Medulla oblongata (tissue), 1 donor: Measurements from ENCODE around the gene AVPR1B.

Experiments used
- DNase-seq: peaks from one replicate; pipeline ENCODE4 v3.0.0-alpha.2; 2015; ENCODE audit errors: extremely low spot score

Gene AVPR1B

GRCh38 chr1:206112600-206113301 is 4.4 kb downstream of the AVPR1B start:
- no peak for DNase-seq

- DNase-seq = no peak
These were observed 5.8 kb downstream of the AVPR1B start for GRCh38 chr1:206111271-206111927.

GRCh38 chr1:206110820-206111219 is 6.4 kb downstream of the AVPR1B start:
- no peak for DNase-seq

- DNase-seq = no peak
These were observed 7.0 kb downstream of the AVPR1B start for GRCh38 chr1:206110161-206110560.

GRCh38 chr1:206109718-206110117 is 7.5 kb downstream of the AVPR1B start:
- DNase-seq = no peak

- no peak for DNase-seq
These were observed 8.6 kb downstream of the AVPR1B start for GRCh38 chr1:206108635-206109034.

GRCh38 chr1:206107168-206107544 is 10.0 kb downstream of the AVPR1B start:
- no peak for DNase-seq

- DNase-seq = peak; percentile 93
These were observed 10.6 kb downstream of the AVPR1B start for GRCh38 chr1:206106328-206107167.

- DNase-seq = no peak
These were observed 11.7 kb downstream of the AVPR1B start for GRCh38 chr1:206105464-206105995.

GRCh38 chr1:206103979-206104378 is 13.2 kb downstream of the AVPR1B start:
- DNase-seq = no peak

GRCh38 chr1:206102292-206102936 is 14.8 kb downstream of the AVPR1B start:
- DNase-seq = peak; percentile 63

GRCh38 chr1:206101351-206102045 is 15.7 kb downstream of the AVPR1B start:
- no peak for DNase-seq

- no peak for DNase-seq
These were observed 16.9 kb downstream of the AVPR1B start for GRCh38 chr1:206100226-206100815.

GRCh38 chr1:206098242-206098919 is 18.8 kb downstream of the AVPR1B start:
- no peak for DNase-seq

GRCh38 chr1:206097381-206097780 is 19.8 kb downstream of the AVPR1B start:
- DNase-seq = no peak

GRCh38 chr1:206094024-206094423 is 23.2 kb downstream of the AVPR1B start:
- no peak for DNase-seq

- no peak for DNase-seq
These were observed 27.8 kb downstream of the AVPR1B start for GRCh38 chr1:206089341-206089740.

GRCh38 chr1:206087091-206087490 is 30.1 kb downstream of the AVPR1B start:
- no peak for DNase-seq

GRCh38 chr1:206083750-206084149 is 33.4 kb downstream of the AVPR1B start:
- no peak for DNase-seq
